Kidney capillary endothelial cell (primary cell): ENCODE results near the gene RACK1.

ENCODE experiments used
- DNase-seq: peaks from one replicate; pipeline ENCODE4 v3.0.0-alpha.2; 2018; ENCODE audit warnings: low spot score

The RACK1 gene

DNA sequence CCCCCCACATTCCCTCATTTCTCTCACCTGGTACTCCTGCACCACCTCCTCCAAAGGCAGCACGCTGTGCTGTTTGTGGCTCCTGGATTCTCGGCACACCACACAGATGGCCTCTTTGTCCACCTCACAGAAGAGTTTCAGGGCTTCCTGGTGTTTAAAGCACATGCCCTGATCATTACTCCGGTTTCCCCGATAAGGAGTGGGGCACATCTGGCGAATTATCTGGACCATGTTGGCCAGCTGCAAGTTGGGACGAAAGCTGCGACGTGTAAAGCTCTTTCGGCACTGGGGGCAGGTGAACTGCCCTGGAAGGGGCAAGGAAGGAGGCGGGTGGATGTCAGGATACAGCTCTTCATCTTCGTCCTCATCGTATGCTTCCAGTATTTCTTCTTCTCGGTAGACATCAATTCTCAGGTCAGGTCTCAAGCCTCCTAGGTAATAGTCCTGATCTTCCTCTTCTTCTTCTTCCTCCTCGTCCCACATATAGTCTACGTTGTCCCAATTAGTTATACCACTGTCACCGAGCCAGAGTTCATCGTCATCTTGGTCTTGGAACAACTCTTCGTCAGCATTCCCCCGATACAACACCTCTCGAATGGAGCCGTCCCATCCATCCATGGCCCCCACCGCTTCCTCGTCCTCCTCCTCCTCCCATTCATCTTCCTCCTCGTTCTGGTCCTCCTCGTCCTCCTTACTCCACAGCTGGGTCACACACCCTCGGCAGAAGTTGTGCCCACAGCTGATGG is 16.4 kb upstream of the RACK1 start:
- no peak for DNase-seq

DNA sequence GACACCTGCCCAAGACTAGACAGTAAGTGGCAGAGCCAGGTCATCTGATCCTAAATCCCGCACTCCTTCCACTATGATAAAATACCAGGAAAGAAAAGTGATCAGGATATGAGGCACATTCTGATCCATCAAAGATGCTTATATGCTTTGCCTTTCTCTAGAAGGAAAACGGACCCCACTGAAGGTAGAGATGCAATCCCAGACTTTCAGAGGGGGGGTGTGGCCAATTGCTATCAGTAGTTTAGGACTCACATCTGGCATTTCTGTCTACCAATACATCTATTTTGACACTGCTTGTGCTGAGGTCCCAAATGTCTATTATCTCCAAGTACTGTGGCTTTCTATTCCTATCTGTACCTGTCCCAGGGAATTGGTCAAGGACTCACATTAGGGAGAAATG is 15.6 kb upstream of the RACK1 start:
- no peak for DNase-seq

DNA sequence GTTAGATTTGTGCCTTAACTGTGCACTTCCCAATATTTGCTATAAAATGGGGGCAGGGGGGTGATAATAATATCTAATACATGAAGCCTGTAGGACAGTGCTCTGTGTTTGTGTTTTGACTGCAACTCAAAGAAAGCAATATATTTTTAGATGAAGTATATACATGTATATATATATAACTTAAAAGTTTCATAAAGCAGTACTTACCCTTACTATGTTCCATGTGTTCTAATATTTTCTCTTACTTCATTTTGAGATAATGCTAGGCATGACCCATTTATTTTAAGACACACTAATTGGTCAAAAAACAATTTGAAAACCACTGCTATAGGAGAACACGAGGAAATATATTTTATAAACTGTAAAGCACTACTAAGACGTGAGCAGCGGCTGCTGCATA is 14.9 kb upstream of the RACK1 start:
- DNase-seq, result no peak

DNA sequence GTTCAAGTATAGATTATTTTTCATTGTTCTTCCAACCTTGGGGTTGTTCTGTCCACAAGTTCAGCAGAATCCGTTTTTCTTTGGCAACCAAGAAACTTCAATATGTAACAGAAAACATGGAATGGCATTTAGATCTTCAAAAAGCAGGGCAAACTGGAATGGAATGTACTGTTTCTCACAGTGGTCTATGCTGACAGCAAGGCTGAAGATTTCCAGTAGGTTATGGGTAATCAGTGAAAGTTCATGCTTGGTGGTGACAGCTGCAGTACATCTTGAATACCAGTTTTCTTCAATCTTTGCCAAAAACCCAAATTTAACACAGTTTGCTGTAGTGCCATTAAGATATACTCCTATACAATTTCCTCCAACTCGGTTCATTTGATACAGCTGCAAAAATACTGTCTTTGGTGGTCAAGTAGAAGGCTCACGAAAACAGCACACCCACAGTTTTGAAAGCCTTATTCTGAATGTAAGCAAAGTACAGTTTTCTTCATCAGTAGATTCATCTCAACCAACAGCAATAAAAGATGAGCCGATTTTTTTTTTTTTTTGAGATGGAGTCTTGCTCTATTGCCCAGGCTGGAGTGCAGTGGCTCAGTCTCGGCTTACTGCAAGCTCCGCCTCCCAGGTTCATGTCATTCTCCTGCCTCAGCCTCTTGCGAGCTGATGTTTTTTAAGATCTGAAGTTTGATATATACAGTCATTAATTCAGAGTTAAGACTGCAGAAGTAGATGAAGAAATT is 12.3 kb upstream of the RACK1 start:
- DNase-seq, result no peak

DNA sequence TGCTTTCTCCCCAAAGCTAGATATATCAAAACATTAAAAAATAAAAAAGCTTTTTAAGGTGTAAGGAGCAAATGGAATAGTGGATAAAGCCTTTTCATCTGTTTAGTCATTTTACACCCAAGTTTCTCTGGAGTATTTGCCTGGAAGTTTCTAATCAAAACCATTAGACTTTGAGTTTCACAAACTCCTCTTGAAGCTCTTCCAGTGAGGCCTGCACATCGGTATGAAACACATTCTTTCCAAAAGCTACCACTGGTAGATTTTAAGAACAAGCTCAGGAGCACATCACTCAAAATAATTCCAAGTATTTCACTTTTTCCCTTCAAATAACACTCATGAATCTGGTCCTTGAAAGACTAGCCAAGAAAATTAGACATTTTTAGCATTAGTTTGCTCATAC is 11.6 kb upstream of the RACK1 start:
- no peak for DNase-seq

DNA sequence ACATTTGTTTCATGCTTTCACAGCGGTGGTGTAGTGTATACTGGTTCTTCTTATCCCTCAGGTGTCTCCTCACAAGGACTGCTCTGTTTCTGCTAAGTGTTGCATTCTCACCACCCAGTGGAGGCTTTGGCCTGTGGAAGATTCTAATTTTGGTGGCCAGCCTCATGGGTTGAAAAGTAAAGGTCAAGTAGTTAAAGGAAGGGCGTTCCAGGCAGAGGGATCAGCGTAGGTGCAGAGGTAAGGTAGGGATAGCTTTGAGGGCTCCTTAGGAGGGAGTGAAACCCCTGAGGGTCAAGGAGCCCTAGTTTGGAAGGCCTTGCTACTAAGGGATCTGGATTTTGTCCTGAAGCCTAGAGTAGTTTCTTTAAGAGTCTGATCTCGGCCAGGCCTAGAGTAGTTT is 4.6 kb upstream of the RACK1 start:
- no peak for DNase-seq

DNA sequence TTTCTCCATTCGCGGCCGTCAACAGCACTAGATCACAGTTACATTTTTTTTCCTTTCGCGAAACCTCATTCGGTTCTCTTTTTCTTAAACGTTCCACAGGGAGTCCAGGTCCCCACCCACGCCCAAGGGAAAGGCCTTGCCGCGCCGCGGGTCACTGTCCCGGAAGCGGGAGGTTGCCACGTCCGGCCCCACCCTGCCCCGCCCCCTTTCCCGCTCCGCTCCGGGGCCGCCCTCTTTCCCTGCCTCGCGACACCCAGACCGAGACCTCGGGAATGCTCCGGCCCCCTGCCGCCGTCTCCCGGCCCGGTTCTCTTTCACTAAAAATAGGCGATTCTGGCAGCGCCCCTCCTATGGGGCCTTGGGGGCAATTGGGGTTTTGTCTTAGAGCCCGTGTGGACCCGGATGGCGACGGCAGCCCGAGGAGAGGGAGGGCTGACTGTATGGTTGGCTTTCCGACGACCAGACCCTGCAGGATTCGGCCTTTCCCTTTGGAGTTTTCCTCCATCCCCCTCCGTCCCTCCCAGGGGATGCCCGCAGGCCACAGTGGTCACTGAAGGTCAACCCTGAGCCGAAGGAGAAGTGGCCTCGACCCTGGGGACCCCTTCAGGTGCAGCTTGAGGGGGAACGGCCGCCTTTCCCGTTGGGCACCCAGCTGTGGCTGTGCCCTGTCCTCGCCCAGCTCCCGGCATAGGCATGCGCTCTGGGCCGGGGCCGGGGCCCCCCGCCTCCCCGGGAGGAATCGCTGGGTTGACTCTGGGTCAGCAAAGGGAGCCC is 2.8 kb upstream of the RACK1 start:
- peak; percentile 78 for DNase-seq

DNA sequence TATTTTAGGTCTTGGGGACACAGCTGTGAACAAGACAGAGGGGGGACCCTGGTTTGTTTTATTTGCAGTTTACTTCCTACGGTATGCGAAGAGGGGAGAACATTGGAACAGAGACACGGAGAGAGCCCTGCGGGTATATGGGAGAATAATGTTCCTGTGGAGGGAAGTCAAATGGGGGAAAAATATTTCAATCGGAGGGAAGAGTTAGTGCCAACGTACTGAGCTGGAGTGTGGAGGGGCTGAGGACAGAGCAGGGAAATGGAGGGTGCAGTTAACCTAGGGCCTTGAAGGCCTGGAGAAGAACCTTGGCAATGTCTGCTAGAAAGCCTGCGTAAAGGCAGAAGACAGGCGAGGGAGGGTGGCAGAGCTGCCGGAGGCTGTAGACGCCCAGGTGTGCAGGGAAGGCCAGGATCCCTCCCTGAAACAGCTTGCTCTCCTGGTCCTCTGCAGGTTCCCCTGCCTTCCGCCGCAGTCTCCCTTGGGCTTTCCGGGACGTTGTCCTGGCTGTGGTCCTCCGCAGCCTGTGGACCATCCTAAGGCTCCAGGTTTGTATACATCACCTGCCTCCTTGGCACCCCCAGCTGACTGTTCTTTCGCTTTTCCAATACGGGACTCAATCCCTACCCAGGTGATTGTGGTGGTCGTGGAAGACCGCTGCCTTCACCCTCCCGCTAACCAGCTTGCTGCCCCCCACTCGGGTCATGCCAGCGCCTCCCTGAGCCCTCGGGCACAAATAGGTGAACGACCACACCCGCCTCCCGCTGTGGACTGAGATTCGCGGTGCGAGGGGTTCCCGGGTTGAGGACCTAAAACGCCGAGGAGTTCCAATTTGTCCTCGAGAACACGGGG is 1.9 kb upstream of the RACK1 start:
- DNase-seq, result no peak

DNA sequence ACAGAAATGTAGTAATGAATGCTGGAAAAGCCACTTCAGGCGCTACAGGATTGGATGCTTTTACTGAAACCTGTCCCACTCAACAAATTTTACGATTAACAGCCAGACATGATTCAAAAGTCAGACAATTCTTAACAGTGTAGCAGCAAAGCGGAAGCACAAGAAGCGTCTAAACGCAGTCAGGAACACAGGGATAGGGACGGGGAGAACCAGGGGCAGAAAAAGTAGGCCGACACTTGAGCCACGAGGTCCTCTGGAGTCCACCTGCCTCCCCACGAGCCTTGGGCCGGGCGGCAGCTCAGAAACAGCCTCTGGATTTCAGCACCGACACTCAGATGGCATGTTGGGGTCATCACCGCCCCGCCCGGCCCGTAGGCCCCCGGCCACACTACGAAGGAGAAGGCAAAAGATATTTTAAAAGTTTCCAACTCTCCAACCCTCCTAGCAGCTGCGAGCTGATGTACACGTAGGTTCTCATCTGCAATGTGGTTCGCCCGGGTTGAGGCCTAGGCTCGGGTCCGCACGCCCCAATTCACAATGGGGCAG is 615 bp downstream of the RACK1 start:
- no peak for DNase-seq

DNA sequence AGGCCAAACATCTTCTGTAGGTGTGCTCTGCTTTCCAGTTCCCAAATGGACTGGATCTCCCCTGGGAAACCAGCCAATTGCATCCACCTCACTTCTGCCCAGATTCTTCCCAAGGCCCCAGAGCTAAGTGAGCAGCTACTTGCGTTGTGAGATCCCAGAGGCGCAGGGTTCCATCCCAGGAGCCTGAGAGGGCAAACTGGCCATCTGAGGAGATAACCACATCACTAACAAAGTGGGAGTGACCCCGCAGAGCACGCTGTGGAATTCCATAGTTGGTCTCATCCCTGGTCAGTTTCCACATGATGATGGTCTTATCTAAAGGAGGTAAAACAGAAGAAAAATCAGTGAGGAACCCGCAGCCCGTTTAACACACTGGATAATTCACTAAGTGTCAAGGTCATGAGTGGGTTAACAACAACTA is 1.7 kb downstream of the RACK1 start:
- no peak for DNase-seq

DNA sequence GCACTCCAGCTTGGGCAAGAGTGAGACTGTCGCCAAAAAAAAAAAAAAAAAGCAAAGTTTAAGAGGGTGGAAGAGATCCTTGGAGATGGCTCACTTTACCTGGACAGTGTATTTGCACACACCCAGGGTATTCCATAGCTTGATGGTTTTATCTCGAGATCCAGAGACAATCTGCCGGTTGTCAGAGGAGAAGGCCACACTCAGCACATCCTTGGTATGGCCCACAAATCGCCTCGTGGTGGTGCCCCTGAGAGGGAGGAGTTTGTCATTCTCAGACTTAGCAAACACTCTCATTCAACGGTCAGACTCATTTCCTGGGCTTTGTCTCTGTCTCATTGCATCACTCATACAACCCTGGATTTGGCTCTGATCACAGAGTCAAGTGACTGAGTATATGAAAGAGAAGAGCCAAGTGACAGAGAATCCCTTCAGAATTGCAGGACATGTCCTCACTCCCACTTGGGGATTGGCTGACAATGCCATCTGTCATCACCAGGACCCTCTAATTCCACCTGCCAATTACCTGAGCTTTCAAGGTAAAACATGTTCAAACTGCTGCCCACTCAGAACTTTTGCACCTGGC is 2.2 kb downstream of the RACK1 start:
- DNase-seq, result peak; percentile 92

DNA sequence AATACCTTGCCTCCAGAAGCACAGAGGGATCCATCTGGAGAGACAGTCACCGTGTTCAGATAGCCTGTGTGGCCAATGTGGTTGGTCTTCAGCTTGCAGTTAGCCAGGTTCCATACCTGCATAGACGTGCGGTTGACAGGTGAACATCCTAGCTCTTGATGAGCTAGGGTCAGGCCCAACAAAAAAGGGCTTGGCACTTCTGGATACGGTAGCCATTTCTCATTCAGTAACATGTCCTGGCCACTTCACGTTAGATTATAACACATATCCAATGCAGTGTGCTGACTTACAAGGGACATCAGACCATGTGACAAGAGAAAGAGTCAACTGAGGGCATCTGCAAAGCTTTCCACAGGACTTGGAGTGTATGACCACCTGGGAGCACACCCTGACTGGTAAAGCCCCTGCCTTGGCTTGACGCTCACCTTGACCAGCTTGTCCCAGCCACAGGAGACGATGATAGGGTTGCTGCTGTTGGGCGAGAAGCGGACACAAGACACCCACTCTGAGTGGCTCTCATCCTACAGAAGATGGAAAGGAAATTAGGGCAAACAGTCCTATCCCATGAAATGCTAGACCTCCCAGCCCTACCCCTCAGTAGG is 4.5 kb downstream of the RACK1 start:
- no peak for DNase-seq

DNA sequence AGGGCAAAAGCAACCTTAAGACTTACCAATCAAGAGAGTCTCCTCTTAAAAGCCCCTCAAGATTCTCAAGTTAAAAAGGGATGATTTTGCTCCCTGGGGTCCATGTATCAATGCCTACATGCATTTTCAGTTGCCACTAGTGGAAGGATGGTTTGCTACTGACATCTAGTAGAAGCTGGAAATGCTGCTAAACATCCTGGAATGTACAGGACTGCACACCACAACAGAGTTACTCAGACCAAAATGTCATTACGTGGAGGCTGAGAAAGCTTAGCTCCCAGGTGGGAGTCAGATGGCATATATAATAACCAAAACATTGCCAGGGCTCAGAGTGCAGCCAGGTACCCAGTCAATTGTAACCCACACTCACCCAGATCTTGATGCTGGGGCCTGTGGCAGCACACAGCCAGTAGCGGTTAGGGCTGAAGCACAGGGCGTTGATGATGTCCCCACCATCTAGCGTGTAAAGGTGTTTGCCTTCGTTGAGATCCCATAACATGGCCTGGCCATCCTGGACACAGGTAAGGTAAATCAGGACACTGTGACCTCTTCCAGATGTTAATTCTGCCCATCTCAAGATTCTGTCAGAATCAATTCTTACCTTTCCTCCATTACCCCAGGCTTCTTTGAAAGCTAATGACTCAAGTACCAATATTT is 5.8 kb downstream of the RACK1 start:
- DNase-seq, result no peak

DNA sequence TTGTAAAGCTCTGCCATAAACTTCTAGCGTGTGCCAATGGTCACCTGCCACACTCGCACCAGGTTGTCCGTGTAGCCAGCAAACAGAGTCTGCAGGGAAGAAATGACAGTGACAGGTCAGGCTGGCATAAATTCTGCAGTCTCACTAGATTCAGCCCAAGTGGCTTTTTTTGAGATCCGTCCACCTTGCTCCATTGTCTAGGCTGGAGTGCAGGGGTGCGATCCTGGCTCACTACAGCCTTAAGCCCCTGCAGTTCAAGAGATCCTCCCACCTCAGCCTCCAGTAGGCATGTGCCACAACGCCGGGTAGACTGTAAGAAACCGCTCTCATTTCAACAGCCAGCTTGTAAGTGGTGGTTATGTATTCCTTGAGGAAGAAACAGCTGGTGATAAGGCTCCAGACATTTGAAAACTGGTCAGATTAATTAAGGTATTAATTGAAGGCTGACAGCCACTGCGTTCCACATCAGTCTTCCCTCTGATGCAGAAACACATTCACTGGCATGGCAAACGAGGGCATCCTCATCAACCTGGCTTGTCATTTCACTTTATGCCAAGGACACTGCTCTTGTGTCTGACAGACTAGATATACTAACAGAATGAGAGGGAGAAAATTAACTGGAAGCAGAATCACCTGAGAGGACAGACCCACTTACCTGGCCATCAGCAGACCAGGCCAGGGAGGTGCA is 6.6 kb downstream of the RACK1 start:
- no peak for DNase-seq

DNA sequence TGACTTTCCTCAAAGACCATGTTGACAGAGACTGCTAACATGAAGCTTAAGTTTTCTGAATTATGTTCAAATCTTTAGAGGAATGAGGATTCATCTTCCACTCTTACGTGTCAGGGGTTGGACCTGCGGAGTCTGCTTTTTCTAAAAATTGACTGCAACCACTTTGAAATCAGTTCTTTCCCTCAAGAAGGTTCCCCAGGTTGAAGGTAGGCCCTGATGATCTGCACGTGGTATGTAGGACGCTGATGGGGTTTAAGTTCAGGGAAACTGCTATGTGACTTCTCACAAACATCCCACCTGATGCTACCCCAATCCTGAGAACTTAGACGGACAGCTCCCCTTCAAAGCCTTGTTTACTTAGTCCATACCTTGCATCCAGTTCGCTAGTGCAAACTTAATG is 7.2 kb downstream of the RACK1 start:
- DNase-seq, result no peak

DNA sequence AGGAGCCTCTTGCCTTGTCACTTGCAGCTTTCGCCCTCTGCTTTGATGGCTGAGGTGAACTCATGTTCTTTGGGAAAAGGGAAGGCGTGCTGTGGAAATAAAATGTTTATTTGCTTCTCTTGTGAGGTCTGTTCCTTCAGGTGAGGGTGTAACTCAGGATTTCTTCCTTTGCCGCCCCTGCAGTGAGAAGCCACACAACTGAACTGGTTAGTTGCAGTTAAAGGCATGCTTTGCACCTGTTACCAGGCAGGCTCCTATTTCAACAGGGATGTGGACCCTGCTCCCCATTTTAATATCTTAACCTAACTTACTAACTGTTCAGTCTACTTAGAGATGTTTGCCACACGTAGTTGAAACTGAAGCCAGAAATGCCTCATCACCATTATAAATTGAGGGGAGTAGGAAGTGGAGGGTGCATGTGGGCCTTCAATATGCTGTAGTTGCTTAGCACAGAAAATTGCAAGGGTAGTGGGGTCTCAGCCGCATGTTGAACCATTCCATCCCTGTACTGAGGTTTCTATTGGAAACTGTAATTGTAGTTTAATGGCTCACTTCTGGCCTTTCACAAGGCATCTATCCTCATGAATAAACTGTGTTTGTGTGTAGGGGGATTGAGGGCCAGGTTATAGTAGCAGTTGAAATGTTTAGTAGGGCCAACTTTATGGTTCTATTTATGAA is 7.9 kb downstream of the RACK1 start:
- DNase-seq, result no peak

DNA sequence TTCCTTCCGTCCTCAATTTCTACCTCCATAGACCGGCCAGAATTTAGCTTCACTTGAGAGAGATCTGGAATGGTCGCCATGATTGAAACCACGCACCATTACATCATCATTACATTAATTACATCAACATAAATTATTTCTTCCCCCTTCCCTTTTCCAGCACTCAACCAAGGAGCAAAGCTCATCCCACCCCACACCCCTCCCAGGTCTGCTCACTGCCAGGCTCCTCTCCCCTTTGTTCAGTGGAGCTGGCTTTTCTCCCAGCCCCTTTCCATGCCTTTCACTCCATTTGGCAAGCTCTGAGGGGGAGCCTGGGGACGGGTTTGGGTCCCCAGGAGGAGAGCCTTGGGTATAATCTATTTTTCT is 8.4 kb downstream of the RACK1 start:
- DNase-seq, result no peak

DNA sequence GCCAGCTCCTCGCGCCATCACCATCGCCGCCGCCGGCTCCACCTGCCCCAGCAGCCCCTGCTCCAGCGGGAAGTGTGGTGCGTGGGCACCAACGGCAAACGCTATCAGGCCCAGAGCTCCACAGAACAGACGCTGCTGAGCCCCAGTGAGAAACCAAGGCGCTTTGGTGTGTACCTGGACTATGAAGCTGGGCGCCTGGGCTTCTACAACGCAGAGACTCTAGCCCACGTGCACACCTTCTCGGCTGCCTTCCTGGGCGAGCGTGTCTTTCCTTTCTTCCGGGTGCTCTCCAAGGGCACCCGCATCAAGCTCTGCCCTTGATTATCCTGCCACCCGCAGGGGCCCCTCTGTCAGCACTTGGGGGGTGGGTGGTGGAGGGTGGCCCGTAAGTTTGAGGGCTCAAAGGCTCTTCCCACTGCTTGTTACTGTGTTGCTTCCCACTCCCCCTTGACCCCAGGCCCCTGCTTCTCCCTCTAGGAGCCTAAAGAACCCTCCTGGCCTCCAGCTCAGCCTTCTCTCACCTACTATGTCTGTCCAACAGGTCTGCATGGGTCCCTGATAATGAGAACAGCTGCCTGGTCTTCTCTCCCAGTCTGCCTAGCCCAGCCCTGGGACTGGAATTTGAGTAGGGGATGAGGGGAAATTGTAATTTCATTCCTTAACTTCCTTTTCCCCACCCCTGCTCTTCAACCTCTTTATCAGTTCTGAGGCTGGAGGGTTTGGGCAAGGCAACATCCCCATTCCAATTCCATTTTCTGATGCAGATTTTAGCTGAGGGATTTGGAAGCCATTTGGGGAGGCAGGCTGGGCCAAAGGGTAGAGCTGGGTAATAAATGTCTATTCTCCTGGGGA is 9.0 kb downstream of the RACK1 start:
- no peak for DNase-seq
